GM04504 (cell line): ENCODE measurements around the gene NBPF3.
"Not testable (repeated sequence)": the region's sequence is repeated elsewhere in the genome, so short reads cannot be mapped to it uniquely, and the experiment has no call there.

Experiments used
- DNase-seq: peaks from one replicate; pipeline ENCODE4 v3.0.0-alpha.2; 2012; ENCODE audit warnings: low read depth

NBPF3 gene, protein sequence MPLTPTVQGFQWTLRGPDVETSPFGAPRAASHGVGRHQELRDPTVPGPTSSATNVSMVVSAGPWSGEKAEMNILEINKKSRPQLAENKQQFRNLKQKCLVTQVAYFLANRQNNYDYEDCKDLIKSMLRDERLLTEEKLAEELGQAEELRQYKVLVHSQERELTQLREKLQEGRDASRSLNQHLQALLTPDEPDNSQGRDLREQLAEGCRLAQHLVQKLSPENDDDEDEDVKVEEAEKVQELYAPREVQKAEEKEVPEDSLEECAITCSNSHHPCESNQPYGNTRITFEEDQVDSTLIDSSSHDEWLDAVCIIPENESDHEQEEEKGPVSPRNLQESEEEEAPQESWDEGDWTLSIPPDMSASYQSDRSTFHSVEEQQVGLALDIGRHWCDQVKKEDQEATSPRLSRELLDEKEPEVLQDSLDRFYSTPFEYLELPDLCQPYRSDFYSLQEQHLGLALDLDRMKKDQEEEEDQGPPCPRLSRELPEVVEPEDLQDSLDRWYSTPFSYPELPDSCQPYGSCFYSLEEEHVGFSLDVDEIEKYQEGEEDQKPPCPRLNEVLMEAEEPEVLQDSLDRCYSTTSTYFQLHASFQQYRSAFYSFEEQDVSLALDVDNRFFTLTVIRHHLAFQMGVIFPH

GRCh38 chr1:21439721-21440629, at the start of gene NBPF3:
Gene NBPF3 (plus strand): TSS chr1:21440137. CDS start chr1:21445087, 4,950 bp downstream.
- DNase-seq, result peak; percentile 55

DNA sequence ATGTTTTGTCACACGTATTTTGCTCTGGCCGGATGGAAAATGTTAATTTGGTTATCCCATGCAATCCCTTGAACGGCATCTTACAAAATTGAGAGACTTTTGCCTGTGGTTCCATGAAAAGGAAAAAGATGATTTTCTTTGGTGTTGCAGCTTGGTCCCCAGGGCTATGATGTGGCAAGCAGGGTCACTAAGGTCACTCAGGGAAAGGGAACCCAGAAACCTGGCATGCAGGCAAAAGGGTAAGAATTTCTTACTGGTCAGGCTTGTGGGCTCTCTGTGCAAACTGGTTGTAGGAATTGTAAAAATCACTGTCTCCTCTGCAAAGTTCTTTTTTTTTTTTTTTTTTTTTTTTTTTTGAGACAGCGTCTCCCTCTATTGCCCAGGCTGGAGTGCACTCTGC, 48.4 kb upstream of the NBPF3 start:
- no peak for DNase-seq

DNA sequence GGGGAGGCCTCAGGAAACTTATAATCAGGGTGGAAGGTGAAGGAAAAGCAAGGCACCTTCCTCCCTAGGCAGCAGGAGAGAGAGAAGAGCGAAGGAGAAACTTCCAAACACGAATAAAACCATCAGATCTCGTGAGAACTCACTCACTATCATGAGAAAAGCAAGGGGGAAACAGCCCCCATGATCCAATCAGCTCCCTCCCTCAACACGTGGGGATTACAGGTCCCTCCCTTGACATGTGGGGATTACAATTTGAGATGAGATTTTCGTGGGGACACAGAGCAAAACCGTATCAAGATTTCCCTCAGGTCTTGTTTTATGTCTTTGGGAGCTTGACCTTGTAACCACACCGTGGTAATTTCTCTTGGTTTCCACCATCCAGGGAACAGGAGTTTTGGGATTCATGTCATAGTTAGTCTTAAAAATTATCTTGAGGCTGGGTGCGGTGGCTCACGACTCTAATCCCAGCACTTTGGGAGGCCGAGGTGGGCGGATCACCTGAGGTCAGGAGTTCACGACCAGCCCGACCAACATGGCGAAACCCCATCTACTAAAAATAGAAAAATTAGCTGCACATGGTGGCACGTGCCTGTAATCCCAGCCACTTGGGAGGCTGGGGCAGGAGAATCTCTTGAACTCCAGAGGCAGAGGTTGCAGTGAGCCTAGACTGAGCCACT, 47.2 kb upstream of the NBPF3 start:
- DNase-seq, result no peak

- DNase-seq, result no peak
These were observed 43.4 kb upstream of the NBPF3 start for GRCh38 chr1:21396516-21396915.

GRCh38 chr1:21397813-21398188, 42.1 kb upstream of the NBPF3 start:
- DNase-seq, result no peak

DNA sequence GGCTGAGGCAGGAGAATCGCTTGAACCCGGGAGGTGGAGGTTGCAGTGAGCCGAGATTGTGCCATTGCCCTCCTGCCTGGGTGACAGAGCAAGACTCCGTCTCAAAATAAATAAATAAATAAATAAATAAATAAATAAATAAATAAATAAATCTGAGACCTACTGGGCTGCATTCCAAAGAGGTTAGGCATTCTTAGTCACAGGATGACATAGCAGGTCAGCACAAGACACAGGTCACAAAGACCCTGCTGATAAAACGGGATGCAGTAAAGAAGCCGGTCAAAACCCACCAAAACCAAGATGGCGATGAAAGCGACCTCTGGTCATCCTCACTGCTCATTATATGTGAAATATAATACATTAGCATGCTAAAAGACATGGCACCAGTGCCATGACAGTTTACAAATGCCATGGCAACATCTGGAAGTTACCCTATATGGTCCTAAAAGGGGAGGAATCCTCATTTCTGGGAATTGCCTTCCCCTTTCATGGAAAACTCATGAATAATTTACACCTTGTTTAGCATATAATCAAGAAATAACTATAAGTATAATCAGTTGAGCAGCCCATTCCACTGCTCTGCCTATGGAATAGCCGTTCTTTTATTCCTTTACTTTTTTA, 38.1 kb upstream of the NBPF3 start:
- not testable (repeated sequence) for DNase-seq

- DNase-seq, result no peak
These were observed 33.3 kb upstream of the NBPF3 start for GRCh38 chr1:21406659-21407058.

DNA sequence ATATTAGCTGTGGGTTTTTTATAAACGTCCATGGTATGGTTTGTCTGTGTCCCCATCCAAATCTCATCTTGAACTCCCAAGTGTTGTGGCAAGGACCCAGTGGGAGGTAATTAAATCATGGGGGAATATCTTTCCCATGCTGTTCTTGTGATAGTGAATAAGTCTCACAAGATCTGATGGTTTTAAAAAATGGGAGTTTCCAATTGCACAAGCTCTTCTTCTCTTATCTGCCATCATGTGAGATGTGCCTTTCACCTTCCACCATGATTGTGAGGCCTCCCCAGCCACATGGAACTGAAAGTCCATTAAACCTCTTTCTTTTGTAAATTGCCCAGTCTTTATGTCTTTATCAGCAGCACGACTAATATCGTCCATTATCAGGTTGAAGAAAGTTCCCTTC, 30.0 kb upstream of the NBPF3 start:
- not testable (repeated sequence) for DNase-seq

GRCh38 chr1:21414015-21414414, 25.9 kb upstream of the NBPF3 start:
- DNase-seq, result no peak

DNA sequence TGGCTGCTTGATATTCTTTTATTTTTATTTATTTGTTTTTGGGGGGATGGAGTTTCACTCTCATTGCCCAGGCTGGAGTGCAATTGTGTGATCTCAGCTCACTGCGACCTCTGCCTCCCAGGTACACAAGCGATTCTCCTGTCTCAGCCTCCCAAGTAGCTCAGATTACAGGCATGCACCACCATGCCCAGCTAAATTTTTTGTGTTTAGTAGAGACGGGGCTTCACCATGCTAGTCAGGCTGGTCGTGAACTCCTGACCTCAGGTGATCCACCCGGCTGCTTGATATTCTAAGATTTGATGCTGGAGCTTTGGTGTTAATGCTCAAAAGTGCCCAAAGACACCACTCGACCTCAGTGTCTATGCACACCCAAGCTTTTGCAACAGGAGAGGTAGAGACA, 19.6 kb upstream of the NBPF3 start:
- DNase-seq, result not testable (repeated sequence)

DNA sequence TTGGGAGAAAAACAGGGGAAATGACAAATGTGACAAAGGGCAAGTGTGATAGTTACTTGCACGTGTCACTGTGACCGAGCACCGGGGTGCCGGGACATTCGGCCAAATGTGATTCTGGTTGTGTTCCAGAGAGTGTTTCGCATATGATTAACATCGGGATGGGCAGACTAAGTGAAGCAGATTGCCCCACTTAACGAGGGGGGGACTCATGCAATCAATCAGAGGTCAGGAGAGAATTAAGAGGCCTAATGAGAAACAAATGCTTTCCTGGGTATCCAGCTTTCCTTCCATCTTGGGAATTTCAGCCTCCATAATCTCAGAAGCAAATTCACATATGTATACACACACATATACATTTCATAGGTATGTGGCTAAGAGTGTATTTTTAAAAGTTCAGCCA, 18.6 kb upstream of the NBPF3 start:
- DNase-seq, result not testable (repeated sequence)

GRCh38 chr1:21427798-21428480, 12.0 kb upstream of the NBPF3 start:
- not testable (repeated sequence) for DNase-seq

- not testable (repeated sequence) for DNase-seq
These were observed 11.4 kb upstream of the NBPF3 start for GRCh38 chr1:21428481-21429073.

- DNase-seq, result not testable (repeated sequence)
These were observed 10.7 kb upstream of the NBPF3 start for GRCh38 chr1:21429210-21429609.

GRCh38 chr1:21430875-21431274, 9.1 kb upstream of the NBPF3 start:
- not testable (repeated sequence) for DNase-seq

DNA sequence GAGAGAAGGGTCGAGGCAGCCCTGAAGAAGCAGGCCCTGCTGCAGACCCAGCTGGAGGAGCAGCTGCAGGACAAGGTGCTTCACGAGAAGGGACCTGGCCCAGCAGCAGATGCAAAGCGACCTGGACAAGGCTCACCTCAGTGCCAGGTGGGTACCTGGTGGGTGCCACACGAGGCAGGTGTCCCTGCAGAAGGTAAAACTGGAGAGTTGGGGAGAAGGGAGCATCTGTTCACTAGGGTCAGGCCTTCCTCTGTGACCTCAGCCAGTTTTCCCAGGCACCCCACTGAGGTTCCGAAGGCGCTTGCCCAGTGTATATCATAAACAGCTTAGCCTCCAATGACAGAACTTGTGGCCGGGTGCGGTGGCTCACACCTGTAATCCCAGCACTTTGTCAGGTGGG, 5.5 kb upstream of the NBPF3 start:
- DNase-seq, result no peak

DNA sequence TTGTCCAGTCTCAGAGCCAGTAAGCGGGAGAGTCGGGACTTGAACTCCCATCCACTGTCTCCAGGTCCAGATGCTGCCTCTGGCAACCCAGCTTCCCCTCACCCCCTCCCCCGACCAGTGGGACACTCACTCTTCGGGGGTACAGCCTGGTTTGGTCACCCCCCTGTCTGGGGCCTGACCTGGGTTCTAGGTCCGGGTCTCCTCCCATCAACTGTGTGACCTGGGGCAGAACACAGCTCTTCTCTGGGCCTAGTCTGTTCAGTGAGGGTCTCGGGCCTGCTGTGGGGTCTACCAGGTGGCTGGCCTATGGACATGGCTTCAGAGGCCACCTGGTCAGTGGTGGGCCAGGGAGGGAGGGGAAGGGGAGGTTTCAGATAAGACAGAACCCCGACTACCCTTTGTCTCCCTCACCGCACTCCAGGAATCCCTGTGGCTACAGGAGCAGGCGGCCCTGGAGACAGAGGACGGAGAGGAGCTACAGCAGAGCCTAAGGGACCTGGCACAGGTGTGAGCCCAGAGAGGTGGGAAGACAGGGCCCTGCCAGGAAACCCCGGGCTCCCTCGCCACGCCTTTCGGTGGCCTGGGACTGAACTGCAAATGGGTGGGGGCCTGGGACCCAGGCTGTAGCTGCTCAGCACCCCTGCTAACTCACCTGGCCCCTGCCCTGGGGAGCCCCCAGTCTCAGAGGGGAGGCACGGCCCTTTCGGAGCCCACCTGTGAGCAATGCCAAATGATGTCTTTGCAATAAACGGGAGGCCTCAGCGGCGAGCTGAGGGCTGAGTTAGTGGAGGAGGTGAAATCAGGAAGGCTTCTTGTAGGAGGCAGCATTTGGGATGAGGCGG, 4.1 kb upstream of the NBPF3 start:
- DNase-seq, result no peak

GRCh38 chr1:21436488-21437340, 3.2 kb upstream of the NBPF3 start:
- no peak for DNase-seq

GRCh38 chr1:21437341-21437640, 2.6 kb upstream of the NBPF3 start:
- no peak for DNase-seq
